ENCODE results near the gene IFT20. TPM values are rescaled to one million over a fixed set of nuclear protein-coding genes. Genes with fewer than 3 reads are reported as not detected.
A peak's percentile ranks its signal among the peaks of the same experiment; 100 is the strongest.

IFT20 gene, protein sequence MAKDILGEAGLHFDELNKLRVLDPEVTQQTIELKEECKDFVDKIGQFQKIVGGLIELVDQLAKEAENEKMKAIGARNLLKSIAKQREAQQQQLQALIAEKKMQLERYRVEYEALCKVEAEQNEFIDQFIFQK
- 10 to 100 TPM; 79.8 to 94.8 TPM for total RNA-seq
- polyA plus RNA-seq (ENCODE audit: insufficient read depth, low read depth, low replicate concordance) = 104 TPM
- long read RNA-seq, donor 1, transcript IFT20-203 (5 exons, 825 nt) = minor isoform, 15 of 148 reads
- long read RNA-seq, donor 1, transcript IFT20-213 (1 exons, 1,485 nt) = major isoform, 76 of 148 reads
- long read RNA-seq, donor 1, partial matches to known transcripts = 36 of 148 reads
- long read RNA-seq, donor 1, other reads (novel, unspliced or antisense) = 16 of 148 reads
- long read RNA-seq, donor 2, transcript IFT20-213 (1 exons, 1,485 nt) = major isoform, 41 of 51 reads
- long read RNA-seq, donor 2, transcript IFT20-203 (5 exons, 825 nt) = minor isoform, 7 of 51 reads
- long read RNA-seq, donor 2, partial matches to known transcripts = 0 of 51 reads
- long read RNA-seq, donor 2, other reads (novel, unspliced or antisense) = 0 of 51 reads

DNA sequence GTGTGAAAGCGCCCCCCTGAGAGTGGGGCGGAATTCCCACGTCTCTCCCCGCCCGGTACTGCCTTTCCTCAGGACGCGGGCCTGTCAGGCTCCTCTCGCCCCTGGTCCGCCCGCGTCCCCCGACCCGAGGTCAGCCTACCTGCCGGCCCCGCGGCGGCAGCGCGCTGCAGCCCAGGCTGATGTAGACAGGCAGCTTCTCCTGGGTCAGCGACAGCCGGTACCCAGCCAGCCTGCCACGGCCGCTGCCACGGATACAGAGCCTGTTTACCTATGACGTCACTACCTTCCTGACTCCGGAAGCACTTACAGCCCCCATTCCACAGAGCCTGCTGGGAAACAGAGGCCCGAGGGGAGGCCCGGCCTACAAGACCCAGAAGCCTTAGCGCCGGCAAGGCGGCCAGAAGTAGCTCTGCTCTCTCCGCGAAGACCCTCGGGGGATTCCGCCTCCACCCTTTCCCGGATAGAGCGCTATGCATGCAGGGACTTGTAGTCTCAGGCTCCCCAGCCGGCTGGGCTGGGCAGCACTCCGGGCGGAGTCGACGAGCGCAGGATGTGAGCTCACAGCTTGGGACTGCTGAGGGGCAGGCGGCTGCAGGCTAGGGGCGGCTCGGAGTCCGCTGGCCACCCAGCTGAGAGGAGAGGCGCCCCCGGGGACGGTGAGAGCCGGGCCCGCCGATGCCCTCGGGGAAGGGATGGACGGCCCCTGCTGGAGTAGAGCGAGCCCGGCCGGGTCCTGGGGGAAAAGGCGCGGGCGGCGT lies at the start of gene IFT20, which contains the start of gene TNFAIP1:
Gene IFT20, minus strand, starts transcription at position 272 of the 758 bp plus-strand sequence. CDS start 3,487 bp downstream, outside the sequence.
Gene TNFAIP1, plus strand, starts transcription at position 561 of the 758 bp plus-strand sequence. CDS start 3,761 bp downstream, outside the sequence.
- DNase-seq = peak; percentile 99
- no peaks in the 10 kb centered on the region for H3K36me3 ChIP-seq (ENCODE audit: low read depth, missing control alignments)
- intact Hi-C loops (cut with DNase I; ENCODE audit: low total_unique reads) = no loop called here
- 0% methylated on average over 1 to 53 of the region's 62 CpGs for whole genome bisulfite sequencing, 2 donors
- H3K9me3 ChIP-seq = no peaks in the 10 kb centered on the region
- TF ChIP-seq, protein P1, sequence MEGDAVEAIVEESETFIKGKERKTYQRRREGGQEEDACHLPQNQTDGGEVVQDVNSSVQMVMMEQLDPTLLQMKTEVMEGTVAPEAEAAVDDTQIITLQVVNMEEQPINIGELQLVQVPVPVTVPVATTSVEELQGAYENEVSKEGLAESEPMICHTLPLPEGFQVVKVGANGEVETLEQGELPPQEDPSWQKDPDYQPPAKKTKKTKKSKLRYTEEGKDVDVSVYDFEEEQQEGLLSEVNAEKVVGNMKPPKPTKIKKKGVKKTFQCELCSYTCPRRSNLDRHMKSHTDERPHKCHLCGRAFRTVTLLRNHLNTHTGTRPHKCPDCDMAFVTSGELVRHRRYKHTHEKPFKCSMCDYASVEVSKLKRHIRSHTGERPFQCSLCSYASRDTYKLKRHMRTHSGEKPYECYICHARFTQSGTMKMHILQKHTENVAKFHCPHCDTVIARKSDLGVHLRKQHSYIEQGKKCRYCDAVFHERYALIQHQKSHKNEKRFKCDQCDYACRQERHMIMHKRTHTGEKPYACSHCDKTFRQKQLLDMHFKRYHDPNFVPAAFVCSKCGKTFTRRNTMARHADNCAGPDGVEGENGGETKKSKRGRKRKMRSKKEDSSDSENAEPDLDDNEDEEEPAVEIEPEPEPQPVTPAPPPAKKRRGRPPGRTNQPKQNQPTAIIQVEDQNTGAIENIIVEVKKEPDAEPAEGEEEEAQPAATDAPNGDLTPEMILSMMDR (IDR thresholded peaks at IDR 0.05) = no peak
- peak; percentile 34 for TF ChIP-seq POLR2A (IDR thresholded peaks at IDR 0.05)
- peak within 1 kb of the TSS; percentile 90 for H3K27ac ChIP-seq
- peak within 1 kb of the TSS; percentile 82 to 83 for H3K4me3 ChIP-seq
- no peaks in the 10 kb centered on the region for H3K27me3 ChIP-seq
- H3K4me1 ChIP-seq = peaks cover 33% of the 10 kb centered on the region

DNA sequence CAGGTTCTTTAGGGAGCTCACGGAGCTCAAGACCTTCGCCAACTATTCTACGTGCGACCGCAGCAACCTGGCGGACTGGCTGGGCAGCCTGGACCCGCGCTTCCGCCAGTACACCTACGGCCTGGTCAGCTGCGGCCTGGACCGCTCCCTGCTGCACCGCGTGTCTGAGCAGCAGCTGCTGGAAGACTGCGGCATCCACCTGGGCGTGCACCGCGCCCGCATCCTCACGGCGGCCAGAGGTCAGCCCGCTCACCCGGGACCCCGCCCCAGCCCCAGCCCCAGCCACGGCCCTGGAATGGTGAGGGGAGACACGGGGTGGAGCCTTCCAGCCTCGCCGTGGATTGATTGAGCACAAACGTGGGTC lies 49.7 kb upstream of the IFT20 start:
- Histone ChIP-seq H3K27me3 (no peaks in the 10 kb centered on the region), H3K9me3 (no peaks in the 10 kb centered on the region), H3K4me1 (no peaks in the 10 kb centered on the region), H3K27ac (no peak overlapping the region), H3K36me3 (ENCODE audit: low read depth, missing control alignments) (no peaks in the 10 kb centered on the region), H3K4me3 (peak overlapping the region; percentile 15 to 54)
- 31 to 64% methylated on average over 5 to 28 of the region's 29 CpGs for WGBS, 2 donors
- TF ChIP-seq, protein P1 (IDR thresholded peaks at IDR 0.05) = no peak
- no peak for TF ChIP-seq POLR2A (IDR thresholded peaks at IDR 0.05)
- DNase-seq = no peak
- intact Hi-C loops (cut with DNase I; ENCODE audit: low total_unique reads) = no loop called here

DNA sequence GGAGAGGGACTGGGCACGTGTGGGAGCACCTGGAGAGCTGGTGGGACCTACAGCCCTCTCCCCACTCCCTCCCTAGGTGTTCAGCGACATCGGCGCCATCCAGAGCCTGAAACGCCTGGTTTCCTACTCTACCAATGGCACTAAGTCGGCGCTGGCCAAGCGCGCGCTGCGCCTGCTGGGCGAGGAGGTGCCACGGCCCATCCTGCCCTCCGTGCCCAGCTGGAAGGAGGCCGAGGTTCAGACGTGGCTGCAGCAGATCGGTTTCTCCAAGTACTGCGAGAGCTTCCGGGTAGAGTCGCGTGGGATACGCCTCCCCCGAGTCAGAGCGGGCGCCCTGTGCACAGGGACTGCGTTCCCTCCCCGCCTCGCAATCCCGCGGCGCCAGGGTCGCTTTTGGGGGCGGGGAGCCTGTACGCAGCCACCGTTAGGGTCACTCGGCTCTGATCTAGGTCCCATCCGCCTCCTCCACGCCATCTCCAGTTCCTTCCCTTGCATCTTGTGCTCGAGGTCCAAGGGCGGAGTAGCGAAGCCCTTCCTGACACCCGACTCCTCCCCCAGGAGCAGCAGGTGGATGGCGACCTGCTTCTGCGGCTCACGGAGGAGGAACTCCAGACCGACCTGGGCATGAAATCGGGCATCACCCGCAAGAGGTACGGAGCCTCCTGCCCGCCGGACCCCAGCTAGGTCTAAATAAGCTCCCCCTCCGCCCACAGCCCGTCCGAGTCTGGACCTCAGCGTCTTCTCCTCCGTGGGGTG lies 49.2 kb upstream of the IFT20 start:
- H3K4me1 ChIP-seq = no peaks in the 10 kb centered on the region
- TF ChIP-seq, protein P1 (IDR thresholded peaks at IDR 0.05) = no peak
- TF ChIP-seq POLR2A (IDR thresholded peaks at IDR 0.05) = no peak
- no peak overlapping the region for H3K27ac ChIP-seq
- DNase-seq = peak; percentile 51
- WGBS, 2 donors = 30 to 52% methylated on average over 31 to 56 of the region's 56 CpGs
- no peaks in the 10 kb centered on the region for H3K27me3 ChIP-seq
- H3K9me3 ChIP-seq = no peaks in the 10 kb centered on the region
- intact Hi-C loops (cut with DNase I; ENCODE audit: low total_unique reads) = no loop called here
- H3K4me3 ChIP-seq = peak overlapping the region; percentile 15 to 54
- H3K36me3 ChIP-seq (ENCODE audit: low read depth, missing control alignments) = no peaks in the 10 kb centered on the region

DNA sequence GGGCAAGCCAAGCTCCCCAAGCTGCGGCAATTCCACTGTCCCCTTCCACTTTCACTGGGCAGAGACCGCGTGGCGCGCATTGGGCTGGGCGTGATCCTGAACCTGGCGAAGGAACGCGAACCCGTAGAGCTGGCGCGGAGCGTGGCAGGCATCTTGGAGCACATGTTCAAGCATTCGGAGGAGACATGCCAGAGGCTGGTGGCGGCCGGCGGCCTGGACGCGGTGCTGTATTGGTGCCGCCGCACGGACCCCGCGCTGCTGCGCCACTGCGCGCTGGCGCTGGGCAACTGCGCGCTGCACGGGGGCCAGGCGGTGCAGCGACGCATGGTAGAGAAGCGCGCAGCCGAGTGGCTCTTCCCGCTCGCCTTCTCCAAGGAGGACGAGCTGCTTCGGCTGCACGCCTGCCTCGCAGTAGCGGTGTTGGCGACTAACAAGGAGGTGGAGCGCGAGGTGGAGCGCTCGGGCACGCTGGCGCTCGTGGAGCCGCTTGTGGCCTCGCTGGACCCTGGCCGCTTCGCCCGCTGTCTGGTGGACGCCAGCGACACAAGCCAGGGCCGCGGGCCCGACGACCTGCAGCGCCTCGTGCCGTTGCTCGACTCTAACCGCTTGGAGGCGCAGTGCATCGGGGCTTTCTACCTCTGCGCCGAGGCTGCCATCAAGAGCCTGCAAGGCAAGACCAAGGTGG lies 46.0 kb upstream of the IFT20 start:
- no peaks in the 10 kb centered on the region for H3K36me3 ChIP-seq (ENCODE audit: low read depth, missing control alignments)
- no peak overlapping the region for H3K27ac ChIP-seq
- no peaks in the 10 kb centered on the region for H3K27me3 ChIP-seq
- 40 to 53% methylated on average over 36 to 69 of the region's 72 CpGs for WGBS, 2 donors
- no peaks in the 10 kb centered on the region for H3K9me3 ChIP-seq
- H3K4me3 ChIP-seq = peak overlapping the region; percentile 24 to 29
- no peaks in the 10 kb centered on the region for H3K4me1 ChIP-seq
- TF ChIP-seq POLR2A (IDR thresholded peaks at IDR 0.05) = no peak
- TF ChIP-seq, protein P1 (IDR thresholded peaks at IDR 0.05) = peak in 1 of 3 experiments; percentile 3
- DNase-seq = no peak
- intact Hi-C loops (cut with DNase I; ENCODE audit: low total_unique reads) = no loop called here
